Stimulated activated naive B cell treated with anti-CD40 and anti-IgM and Interleukin-4, amounts not matched to agents 10 μg/mL and 1 μg/mL and 100 μg/mL, for 72 hours (primary cell): ENCODE measurements around the gene ITPA.
A peak's percentile ranks its signal among the peaks of the same experiment; 100 is the strongest.
"Not testable (repeated sequence)": the region's sequence is repeated elsewhere in the genome, so short reads cannot be mapped to it uniquely, and the experiment has no call there.

Experiments used
- ATAC-seq, 2 donors: fragments of 150-1000 bp; cut with Tn5 transposase; replicated peaks; 2 replicates each; pipeline ENCODE4 v1.10.0; 2021; ENCODE audit warnings: moderate library complexity in 1 of 2
- DNase-seq: peaks from one replicate; pipeline ENCODE4 v3.0.0; 2021
- H3K27ac Mint-ChIP-seq: one replicate; pipeline ENCODE4 v1.8.0; 2022; ENCODE audit warnings: mild to moderate bottlenecking, mixed read lengths
- H3K27me3 Mint-ChIP-seq, 2 donors: one replicate each; pipeline ENCODE4 v1.8.0; 2022; ENCODE audit warnings: mixed read lengths in 2 of 2
- H3K36me3 Mint-ChIP-seq, 2 donors: one replicate each; pipeline ENCODE4 v1.8.0; 2022; ENCODE audit warnings: mixed read lengths in 2 of 2, mild to moderate bottlenecking in 1 of 2
- H3K4me1 Mint-ChIP-seq, 2 donors: one replicate each; pipeline ENCODE4 v1.8.0; 2022; ENCODE audit warnings: mixed read lengths in 2 of 2, mild to moderate bottlenecking in 1 of 2
- H3K4me3 Mint-ChIP-seq, 2 donors: one replicate each; pipeline ENCODE4 v1.8.0; 2022; ENCODE audit warnings: mild to moderate bottlenecking in 2 of 2, mixed read lengths in 2 of 2, moderate library complexity in 1 of 2
- H3K9me3 Mint-ChIP-seq, 2 donors: one replicate each; pipeline ENCODE4 v1.8.0; 2022; ENCODE audit warnings: mixed read lengths in 2 of 2, mild to moderate bottlenecking in 1 of 2

ITPA gene

DNA sequence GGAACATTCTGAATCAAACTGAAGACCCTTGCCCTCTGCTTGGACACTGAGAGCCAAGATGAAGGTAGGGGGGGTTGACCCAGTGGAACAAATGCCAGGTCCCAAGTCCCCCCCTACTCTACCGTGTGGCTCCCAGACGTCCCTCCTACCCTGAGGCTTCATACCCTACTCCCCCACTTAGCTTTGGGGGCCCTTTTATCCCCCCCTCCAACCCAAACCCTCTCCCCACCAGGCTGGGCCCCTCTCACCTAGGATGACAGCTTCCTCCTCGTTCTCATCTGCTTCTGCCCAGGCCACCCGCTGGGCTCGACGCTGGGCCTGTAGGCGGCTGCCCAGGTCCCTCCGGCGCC, 6.4 kb upstream of the ITPA start:
- no peak for DNase-seq
- Mint-ChIP-seq H3K9me3 (peaks cover 0 to 1% of the 10 kb centered on the region in 2 donors), H3K27me3 (no peaks in the 10 kb centered on the region), H3K27ac (peak overlapping the region; percentile 98), H3K4me3 (peak overlapping the region; percentile 95 to 98), H3K36me3 (peaks cover 28 to 37% of the 10 kb centered on the region in 2 donors), H3K4me1 (peaks cover 15 to 32% of the 10 kb centered on the region in 2 donors)
- ATAC-seq = no peak

DNA sequence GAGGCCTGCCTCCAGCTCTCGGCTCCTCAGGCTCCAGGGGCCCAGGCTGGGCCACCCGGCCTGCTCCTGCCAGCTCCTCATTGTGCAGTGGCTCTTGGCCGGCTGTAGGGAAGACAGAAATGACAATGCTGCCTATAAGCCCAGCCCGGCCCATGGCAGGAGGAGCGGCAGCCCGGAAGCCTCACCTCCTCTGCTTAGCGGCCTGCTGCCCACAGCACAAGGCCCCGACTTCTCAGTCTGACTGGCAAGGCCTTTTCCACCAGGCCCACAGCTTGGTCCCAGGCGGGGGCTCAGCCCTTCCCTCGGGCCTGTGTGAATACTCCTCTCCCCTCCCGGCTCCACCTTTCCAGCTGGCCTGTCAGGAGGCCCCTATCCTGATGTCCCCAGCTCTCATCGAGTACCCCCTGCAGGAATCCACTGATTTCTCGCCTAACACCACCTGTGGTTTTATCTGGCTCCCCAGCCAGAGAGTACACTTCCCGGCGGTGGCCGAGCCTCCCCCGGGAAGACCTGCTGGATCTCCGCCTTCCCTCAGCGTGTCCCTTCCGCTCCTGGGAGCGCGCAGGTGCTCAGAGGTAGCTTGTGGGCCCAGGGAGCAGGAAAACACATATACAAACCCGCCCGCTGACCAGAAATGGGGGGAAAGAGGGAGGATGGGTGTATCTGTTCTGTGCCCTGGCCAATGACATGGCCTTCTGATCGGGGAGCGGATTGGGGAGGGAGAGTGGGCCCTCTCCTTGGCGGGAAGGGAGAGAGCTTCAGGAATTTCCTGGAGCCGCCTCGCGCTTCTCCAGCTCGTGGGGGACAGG, 5.8 kb upstream of the ITPA start:
- H3K27ac Mint-ChIP-seq = peak overlapping the region; percentile 98
- H3K36me3 Mint-ChIP-seq = peaks cover 28 to 36% of the 10 kb centered on the region in 2 donors
- ATAC-seq (peak; percentile 28 to 45), DNase-seq (no peak)
- peaks cover 19 to 37% of the 10 kb centered on the region in 2 donors for H3K4me1 Mint-ChIP-seq
- H3K27me3 Mint-ChIP-seq = no peaks in the 10 kb centered on the region
- peak overlapping the region; percentile 95 to 98 for H3K4me3 Mint-ChIP-seq
- peaks cover 0 to 1% of the 10 kb centered on the region in 2 donors for H3K9me3 Mint-ChIP-seq

DNA sequence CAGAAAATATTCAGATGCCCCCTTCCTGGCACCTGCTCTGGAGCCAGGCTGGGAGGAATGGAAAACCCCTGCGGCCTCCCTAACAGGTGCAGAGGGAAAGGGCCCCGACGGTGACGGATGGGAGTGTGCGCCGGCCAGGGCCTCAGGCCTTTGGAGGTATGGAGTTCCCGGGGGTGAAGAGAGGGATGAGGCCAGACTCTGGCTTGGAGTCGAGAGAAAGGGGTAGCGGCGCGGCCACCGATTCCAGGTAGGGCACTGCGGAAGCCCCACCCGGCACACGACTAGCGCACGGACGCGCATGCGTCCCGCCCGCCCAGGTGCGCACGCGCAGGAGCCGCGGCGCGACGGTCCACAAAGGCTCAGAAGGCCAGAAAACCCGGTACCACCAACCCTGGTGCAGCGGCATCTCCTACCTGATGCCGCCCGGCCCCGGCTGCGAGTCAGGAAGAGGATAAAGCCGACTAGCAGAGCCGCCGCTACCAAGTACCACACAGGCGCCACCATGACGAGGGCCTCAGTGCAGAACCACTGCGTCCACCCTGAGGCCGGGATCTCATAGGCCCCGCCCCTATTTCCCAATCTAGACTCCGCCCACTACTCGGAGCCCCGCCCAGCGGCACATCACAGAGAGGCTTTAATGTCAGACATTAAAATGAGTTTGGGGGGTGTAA, 5.0 kb upstream of the ITPA start, which contains the start of gene DDRGK1:
DDRGK1 (minus strand) TSS at position 559 of the 671 bp plus-strand sequence; CDS start at position 504, 55 bp downstream.
- Mint-ChIP-seq H3K9me3 (peaks cover 0 to 1% of the 10 kb centered on the region in 2 donors), H3K4me1 (peaks cover 23 to 41% of the 10 kb centered on the region in 2 donors), H3K4me3 (peak within 1 kb of the TSS; percentile 95 to 98), H3K27me3 (no peaks in the 10 kb centered on the region), H3K27ac (peak within 1 kb of the TSS; percentile 98), H3K36me3 (peaks cover 24 to 32% of the 10 kb centered on the region in 2 donors)
- ATAC-seq (peak; percentile 84 to 91), DNase-seq (peak; percentile 87)

DNA sequence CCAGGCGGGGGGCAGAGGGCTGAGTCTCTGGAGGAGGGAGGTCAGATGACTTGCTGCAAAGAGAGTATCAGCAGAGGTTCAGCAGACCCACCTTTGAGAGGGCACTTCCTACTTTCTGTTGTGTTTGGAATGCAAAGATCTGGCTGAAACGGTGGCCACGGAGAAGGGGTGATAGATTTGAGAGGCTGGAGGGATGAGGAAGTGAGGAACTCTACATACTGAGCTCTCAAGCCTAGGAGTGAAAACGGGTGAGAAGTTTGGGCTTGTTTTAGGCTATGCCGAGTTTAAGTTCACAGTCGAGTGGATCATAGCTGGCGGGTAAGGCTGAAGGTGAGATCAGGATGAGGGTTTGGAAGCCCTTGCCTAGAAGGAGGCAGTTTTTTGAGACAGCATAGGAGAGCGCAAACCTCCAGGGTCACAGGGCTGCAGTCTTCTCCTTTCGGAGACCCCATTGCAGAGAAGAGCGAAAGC, 477 bp upstream of the ITPA start:
- H3K4me3 Mint-ChIP-seq = peak overlapping the region; percentile 90 to 96
- H3K36me3 Mint-ChIP-seq = peaks cover 11 to 30% of the 10 kb centered on the region in 2 donors
- DNase-seq = no peak
- ATAC-seq = peak; percentile 10 to 18
- peaks cover 0 to 1% of the 10 kb centered on the region in 2 donors for H3K9me3 Mint-ChIP-seq
- no peaks in the 10 kb centered on the region for H3K27me3 Mint-ChIP-seq
- peak overlapping the region; percentile 97 for H3K27ac Mint-ChIP-seq
- H3K4me1 Mint-ChIP-seq = peaks cover 21 to 41% of the 10 kb centered on the region in 2 donors

DNA sequence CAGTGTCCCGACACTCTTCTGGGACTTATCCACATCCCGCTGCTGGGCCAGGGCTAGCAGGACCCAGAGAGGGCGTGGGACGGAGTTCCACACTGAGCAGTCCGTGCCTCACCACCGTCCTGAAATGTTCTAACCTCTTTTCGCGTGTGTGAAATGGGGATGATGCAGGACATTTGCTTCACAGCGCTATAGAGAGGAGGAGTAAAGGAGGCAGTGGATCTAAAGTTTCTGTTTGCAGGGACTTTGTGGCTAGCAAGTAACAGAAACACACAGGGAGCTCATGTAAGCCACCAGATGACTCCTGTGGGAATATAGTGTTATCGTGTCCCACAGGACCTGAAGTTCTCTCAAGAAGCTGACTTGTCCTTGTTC, 634 bp downstream of the ITPA start:
- H3K4me1 Mint-ChIP-seq = peaks cover 20 to 37% of the 10 kb centered on the region in 2 donors
- H3K9me3 Mint-ChIP-seq = no peaks in the 10 kb centered on the region
- peak; percentile 45 to 59 for ATAC-seq
- peaks cover 11 to 27% of the 10 kb centered on the region in 2 donors for H3K36me3 Mint-ChIP-seq
- H3K4me3 Mint-ChIP-seq = peak overlapping the region; percentile 90 to 96
- peak overlapping the region; percentile 97 for H3K27ac Mint-ChIP-seq
- no peaks in the 10 kb centered on the region for H3K27me3 Mint-ChIP-seq
- DNase-seq = no peak

DNA sequence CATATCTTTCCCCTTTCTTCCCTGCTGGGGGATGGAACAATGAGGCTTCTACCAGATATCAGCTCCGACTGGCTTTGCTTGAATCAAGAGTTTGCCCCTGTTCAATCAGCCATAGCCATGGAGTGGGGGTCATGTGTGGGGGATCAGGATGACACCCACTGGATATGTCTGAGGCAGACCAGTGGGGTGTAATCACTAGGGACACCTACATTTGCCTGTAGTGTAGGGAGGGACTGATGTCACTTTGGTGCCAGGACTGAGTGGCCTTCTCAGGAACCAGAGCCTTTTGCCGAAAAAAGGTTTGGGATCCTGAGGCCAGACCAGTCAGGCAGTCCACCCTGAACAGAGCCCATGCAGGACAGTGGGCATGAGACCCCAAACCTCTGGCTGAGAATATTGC, 1.0 kb downstream of the ITPA start:
- ATAC-seq (no peak), DNase-seq (no peak)
- peak overlapping the region; percentile 97 for H3K27ac Mint-ChIP-seq
- peak overlapping the region; percentile 90 to 96 for H3K4me3 Mint-ChIP-seq
- no peaks in the 10 kb centered on the region for H3K27me3 Mint-ChIP-seq
- peaks cover 20 to 36% of the 10 kb centered on the region in 2 donors for H3K4me1 Mint-ChIP-seq
- H3K36me3 Mint-ChIP-seq = peaks cover 11 to 27% of the 10 kb centered on the region in 2 donors
- no peaks in the 10 kb centered on the region for H3K9me3 Mint-ChIP-seq

DNA sequence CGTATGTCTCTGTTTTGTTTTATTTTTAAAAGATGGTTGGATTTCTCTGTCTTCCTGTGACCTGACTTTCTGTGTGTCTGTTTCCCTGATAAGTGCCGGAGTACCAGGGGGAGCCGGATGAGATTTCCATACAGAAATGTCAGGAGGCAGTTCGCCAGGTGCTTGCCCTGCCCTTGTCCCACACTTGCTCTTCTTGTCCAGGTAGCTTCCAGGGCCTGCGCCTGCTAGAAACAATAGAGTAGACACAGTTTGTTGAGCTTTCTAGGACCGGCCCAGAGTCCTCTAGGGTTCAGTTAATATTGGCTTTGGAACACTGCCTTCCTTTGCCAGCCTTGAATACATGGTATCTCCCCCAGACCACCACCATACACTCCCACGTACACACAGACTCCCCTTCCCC, 3.9 kb downstream of the ITPA start:
- Mint-ChIP-seq H3K27ac (no peak overlapping the region), H3K36me3 (peaks cover 16 to 28% of the 10 kb centered on the region in 2 donors), H3K4me3 (no peak overlapping the region), H3K9me3 (no peaks in the 10 kb centered on the region), H3K27me3 (no peaks in the 10 kb centered on the region), H3K4me1 (peaks cover 17 to 25% of the 10 kb centered on the region in 2 donors)
- ATAC-seq (no peak), DNase-seq (no peak)

DNA sequence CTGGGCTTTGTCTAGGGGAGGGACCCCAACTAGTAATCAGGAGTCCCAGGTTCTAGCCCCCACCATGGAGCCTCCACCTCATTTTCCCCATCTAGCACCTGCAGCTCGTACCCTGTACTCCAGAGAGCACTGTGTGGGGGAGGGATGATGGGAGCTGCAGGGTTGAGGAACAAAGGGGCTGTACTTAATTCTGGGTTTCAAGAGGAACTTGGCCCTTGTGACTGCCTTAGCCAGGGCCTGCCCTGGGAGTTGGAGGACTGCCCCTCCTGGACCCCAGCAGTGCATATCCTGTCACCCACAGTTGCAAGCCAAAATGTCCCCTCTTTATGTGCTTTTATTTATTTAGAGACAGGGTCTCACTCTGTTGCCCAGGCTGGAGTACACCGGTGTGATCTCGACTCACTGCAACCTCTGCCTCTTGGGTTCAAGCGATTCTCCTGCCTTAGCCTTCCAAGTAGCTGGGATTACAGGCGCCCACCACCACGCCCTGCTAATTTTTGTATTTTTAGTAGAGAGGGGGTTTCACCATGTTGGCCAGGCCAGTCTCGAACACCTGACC, 6.1 kb downstream of the ITPA start:
- not testable (repeated sequence) for ATAC-seq, H3K4me3 Mint-ChIP-seq, H3K27me3 Mint-ChIP-seq, H3K27ac Mint-ChIP-seq, DNase-seq, H3K9me3 Mint-ChIP-seq
- Mint-ChIP-seq H3K4me1 (peaks cover 12 to 19% of the 10 kb centered on the region in 2 donors), H3K36me3 (peaks cover 19 to 28% of the 10 kb centered on the region in 2 donors)

DNA sequence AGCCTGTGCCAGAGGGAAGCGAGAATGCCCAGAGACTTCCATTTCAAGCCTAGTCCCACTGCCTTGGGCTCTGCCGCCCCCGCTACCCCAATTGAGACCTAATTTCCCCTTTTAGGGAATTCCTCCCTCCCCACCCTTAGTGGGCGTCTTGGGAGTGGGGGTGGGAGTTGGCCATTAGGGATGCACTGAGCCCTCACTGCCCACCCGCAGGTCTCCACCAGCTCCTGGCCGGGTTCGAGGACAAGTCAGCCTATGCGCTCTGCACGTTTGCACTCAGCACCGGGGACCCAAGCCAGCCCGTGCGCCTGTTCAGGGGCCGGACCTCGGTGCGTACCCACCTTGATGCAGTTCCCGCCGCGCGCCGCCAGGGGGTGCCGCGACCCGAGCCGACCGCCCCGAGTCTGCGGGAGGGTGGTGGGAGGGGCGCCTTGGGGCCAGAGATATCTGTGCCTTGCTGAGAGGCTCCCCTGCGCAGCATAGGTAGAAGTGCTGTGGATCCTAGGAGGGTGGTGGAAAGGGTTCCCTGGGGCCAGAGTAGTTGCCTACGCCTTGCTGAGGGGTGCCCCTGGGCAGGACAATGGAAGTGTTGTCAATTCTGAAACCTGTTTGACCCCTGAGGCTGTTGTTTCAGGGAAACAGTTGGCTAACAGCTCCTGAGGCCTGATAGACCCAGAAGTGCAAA, 9.2 kb downstream of the ITPA start:
- no peak overlapping the region for H3K27ac Mint-ChIP-seq
- peak; percentile 78 to 80 for ATAC-seq

DNA sequence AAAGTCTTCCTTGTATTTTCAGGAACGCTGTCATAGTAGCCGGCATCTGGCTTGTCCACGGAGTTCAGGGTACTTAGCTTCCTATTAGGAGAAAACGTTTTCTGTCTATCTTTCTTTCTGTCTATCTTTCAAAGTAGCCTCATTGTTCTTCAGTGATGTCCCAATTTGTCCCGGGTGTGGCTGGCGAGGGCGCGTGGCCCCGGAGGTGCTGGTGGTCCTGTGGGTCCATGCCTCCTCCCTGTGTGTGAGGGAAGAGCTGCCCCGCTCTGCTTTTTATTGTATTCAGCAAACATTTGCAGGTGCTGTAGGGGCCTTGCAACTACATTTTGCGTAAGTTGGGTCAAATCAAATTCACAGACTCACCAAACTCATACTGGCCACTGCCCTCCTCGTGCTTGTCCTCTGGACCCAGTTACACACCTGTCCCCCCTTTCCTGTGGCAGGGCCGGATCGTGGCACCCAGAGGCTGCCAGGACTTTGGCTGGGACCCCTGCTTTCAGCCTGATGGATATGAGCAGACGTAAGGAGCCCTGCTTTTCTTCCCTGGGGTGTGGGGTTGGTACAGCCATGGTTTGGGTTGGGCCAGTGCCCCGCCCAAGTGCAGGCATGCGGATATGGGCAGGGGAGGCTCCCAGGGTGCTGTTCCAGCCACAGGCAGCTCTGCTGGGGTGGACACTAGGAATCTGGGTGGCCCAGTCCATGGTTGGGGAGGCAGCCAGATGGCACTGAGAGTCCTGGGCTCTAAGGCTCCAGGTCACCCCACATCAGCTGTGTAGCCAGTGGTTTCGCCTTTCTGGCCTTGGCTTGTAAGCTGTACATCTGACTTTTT, 12.3 kb downstream of the ITPA start:
- ATAC-seq (no peak), DNase-seq (no peak)
- Mint-ChIP-seq H3K36me3 (peaks cover 30 to 42% of the 10 kb centered on the region in 2 donors), H3K9me3 (no peaks in the 10 kb centered on the region), H3K27ac (no peak overlapping the region), H3K4me3 (no peak overlapping the region), H3K4me1 (peaks cover 18 to 43% of the 10 kb centered on the region in 2 donors), H3K27me3 (no peaks in the 10 kb centered on the region)

More for the DNA sequence above, 9.2 kb downstream of the ITPA start:
- peak; percentile 61 for DNase-seq
- H3K27me3 Mint-ChIP-seq = no peaks in the 10 kb centered on the region
- no peak overlapping the region for H3K4me3 Mint-ChIP-seq
- H3K9me3 Mint-ChIP-seq = no peaks in the 10 kb centered on the region
- H3K4me1 Mint-ChIP-seq = peaks cover 17 to 36% of the 10 kb centered on the region in 2 donors
- peaks cover 38% of the 10 kb centered on the region in 2 donors for H3K36me3 Mint-ChIP-seq

DNA sequence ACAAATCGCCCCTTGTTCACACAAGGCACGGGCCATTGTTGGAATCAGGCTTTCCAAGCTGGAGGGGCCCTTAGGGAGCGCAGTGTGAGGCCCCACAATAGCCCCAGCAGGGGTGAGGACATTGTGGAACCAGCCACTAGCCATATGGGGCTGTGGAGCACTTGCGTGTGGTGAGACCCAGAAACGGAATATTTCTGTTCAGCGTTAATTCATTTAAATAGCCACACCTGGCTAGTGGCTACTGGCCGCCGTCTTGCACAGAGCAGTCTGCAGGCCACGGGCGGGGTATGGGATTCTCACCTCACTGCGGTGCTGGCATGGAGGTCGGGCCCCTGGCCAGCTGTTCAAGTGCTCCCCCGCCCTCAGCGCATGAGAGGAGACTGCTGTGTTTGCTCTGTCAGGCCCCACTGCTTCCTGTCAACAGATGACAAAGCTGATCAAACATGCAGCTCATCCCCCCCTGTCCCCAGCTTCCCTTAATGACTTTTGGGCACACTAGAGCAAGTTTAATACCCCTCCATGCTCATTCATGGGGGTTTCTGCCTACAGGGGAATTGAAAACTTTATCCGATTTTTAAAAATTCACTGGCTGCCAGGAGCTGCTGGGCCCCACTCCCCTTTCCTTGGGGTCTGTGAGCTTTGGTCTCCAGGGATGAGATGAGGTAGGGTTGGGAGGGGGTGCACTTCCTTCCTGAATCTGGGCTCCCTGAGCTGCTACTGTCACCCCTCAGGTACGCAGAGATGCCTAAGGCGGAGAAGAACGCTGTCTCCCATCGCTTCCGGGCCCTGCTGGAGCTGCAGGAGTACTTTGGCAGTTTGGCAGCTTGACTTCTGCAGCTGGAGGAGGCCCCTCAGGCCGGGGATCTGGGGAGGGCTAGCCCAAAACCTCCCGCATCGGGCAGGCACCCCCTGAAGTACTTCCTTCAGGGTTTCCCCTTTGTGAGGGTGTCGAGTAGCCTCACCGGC, 13.6 kb downstream of the ITPA start:
- H3K27ac Mint-ChIP-seq = peak overlapping the region; percentile 59
- no peaks in the 10 kb centered on the region for H3K27me3 Mint-ChIP-seq
- no peak overlapping the region for H3K4me3 Mint-ChIP-seq
- peaks cover 33 to 49% of the 10 kb centered on the region in 2 donors for H3K36me3 Mint-ChIP-seq
- DNase-seq = peak; percentile 40
- peaks cover 18 to 43% of the 10 kb centered on the region in 2 donors for H3K4me1 Mint-ChIP-seq
- peak; percentile 87 to 89 for ATAC-seq
- no peaks in the 10 kb centered on the region for H3K9me3 Mint-ChIP-seq

DNA sequence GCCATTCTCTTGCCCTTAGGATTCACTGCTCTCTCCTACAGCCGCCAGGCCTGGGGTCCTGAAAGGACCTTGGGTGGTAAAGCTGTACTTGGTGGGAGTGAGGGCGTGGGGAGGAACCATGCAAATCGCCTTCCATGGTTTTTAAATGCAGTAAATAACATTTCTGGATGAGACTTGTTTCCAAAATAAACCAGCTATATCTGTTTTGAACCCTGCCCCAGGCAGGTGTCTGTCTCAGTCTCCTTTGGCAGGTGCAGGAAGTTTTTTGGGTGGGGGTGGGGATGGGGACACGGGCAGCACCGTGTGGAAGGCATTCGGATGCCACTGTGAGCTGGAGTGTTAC, 14.3 kb downstream of the ITPA start:
- DNase-seq = no peak
- H3K36me3 Mint-ChIP-seq = peaks cover 30 to 46% of the 10 kb centered on the region in 2 donors
- H3K27ac Mint-ChIP-seq = peak overlapping the region; percentile 47
- no peaks in the 10 kb centered on the region for H3K27me3 Mint-ChIP-seq
- ATAC-seq = no peak
- no peaks in the 10 kb centered on the region for H3K9me3 Mint-ChIP-seq
- H3K4me1 Mint-ChIP-seq = peaks cover 14 to 39% of the 10 kb centered on the region in 2 donors
- no peak overlapping the region for H3K4me3 Mint-ChIP-seq
